BJ (cell line): ENCODE data around the gene PTPRG. TPM values are rescaled to one million over a fixed set of nuclear protein-coding genes. Genes with fewer than 3 reads are reported as not detected.

Experiments used
- CTCF ChIA-PET: fragments of 350-600 bp; formaldehyde crosslinking; extraction: SDS; loops from one replicate; lab custom pipeline; 2021; ENCODE audit warnings: antibody characterized with exemption, inconsistent platforms; lab: Yijun Ruan, JAX
- POLR2A ChIA-PET: fragments of 300-600 bp; sonication (Branson Sonifier 250); formaldehyde crosslinking; extraction: SDS; loops from one replicate; lab custom pipeline; 2021; ENCODE audit warnings: antibody characterized with exemption; lab: Charles Lee
- DNase-seq: peaks from one replicate; pipeline ENCODE4 v3.0.0-alpha.2; 2011; ENCODE audit warnings: low read depth
- H3K27me3 ChIP-seq: 2 replicates; pipeline ENCODE4 v1.6.0; 2011; ENCODE audit warnings: low read length; ENCODE audit not compliant: control insufficient read depth, insufficient read depth
- H3K36me3 ChIP-seq: 2 replicates; pipeline ENCODE4 v1.5.1; 2011; ENCODE audit warnings: low read length; ENCODE audit not compliant: control insufficient read depth, insufficient read depth
- H3K4me3 ChIP-seq: 2 replicates; pipeline ENCODE4 v1.5.1; 2011; ENCODE audit warnings: low read depth, mild to moderate bottlenecking, control low read depth, low read length
- CTCF ChIP-seq: IDR thresholded peaks from 2 replicates; pipeline ENCODE4 v1.5.1; 2011; ENCODE audit warnings: low read depth, mild to moderate bottlenecking, control low read depth, inconsistent platforms, low read length, moderate library complexity; ENCODE audit not compliant: insufficient read depth
- polyA plus RNA-seq: library from polyadenylated mRNA; depleted of rRNA; stranded (reverse); fragments of >200 nt; gene quantifications from 2 replicates; pipeline ENCODE4 v1.2.3, GENCODE V29; 2011

Gene PTPRG
- polyA plus RNA-seq, 1 experiment: 20.8 TPM

DNA sequence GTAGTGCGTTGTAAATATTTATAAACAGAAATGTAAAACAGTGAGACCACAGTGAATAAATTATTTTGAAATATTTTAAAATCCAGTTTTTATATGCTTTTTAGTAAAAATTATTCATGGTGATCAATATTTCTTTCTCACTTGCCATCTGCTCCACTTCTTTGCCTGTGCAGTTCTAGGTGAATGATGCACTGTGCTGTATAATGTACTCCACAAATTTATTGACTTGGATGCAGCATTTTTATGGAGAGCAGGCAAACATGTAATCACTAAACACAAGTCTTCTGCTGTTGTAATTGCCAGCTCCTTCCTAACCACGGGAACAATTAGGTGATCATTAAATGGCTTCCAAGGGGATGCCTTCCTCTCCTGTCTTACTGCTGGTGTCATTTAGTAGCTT lies 395.9 kb downstream of the PTPRG start:
- no peaks in the 10 kb centered on the region for H3K27me3 ChIP-seq
- ChIA-PET POLR2A (no interaction called here), CTCF (interaction anchor here (1.0 kb wide), 1 partner anchor 230 kb away, joined by 3 read pairs; no protein-coding TSS in a partner anchor)
- DNase-seq: no peak
- no peak for TF ChIP-seq CTCF
- no peak overlapping the region for H3K4me3 ChIP-seq
- H3K36me3 ChIP-seq: no peaks in the 10 kb centered on the region

DNA sequence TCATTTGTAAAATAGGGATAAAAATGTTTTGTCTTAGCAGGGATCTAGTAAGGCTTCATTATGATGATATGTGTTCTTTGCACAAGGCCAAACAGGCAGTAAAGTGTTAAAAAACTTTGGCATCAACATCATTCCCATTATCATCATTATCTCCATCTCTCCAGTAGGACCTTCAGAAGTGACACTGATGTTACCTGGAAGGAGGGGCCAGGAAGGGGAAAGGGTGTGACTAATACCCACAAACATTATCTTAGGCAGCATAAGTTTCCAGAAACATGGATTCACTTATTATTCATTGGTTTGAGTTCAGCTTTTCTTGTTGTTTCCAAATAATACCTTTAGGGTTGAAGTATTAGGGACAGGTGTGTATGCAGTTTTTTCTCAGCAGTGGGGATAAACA lies 399.6 kb downstream of the PTPRG start:
- H3K36me3 ChIP-seq: no peaks in the 10 kb centered on the region
- ChIA-PET POLR2A (no interaction called here), CTCF (no interaction called here)
- H3K4me3 ChIP-seq: no peak overlapping the region
- H3K27me3 ChIP-seq: no peaks in the 10 kb centered on the region
- TF ChIP-seq CTCF: no peak
- DNase-seq: no peak

DNA sequence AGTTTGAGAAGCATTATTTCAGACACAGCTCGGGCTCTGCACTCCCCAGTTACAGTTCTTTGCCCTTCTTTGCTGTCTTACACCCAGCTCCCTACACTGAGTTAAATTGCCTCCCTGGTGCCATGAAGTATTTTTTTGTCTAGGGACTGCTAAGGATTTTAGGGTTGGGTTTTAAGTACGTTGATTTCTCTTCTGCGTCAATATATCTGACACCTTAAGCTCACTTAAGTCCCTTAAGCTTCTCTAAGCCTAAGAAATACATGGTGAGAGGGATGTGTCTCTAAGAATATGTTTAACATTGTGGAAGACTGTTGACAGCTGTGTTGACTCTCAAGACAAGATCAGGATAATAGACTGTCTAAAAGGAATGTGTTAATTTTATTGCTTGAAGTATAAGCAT lies 400.5 kb downstream of the PTPRG start:
- CTCF ChIA-PET: no interaction called here
- no peaks in the 10 kb centered on the region for H3K36me3 ChIP-seq
- H3K27me3 ChIP-seq: no peaks in the 10 kb centered on the region
- no peak for DNase-seq
- no peak for TF ChIP-seq CTCF
- H3K4me3 ChIP-seq: no peak overlapping the region
- POLR2A ChIA-PET: no interaction called here

DNA sequence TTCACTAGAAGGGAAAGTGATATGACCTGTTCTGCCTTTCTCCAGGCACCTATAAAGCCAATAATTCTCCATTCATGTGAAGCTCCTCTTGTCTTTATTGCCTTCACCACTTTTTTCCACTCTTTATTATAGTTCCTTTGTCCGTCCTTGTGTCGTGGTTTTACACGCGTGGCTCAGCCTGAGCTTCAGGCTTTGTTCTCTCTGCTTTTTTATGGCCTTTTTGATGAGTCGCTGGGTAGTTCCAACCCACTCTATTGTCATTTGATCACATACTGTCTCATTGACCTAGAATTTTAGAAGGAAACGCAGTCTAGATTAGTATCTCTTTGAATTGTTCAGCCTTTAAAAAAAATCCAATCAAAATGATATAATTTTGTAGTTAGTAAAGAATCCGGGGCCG lies 403.2 kb downstream of the PTPRG start:
- POLR2A ChIA-PET: interaction anchor here (0.7 kb wide), 1 partner anchor 8 kb away, joined by 3 read pairs; no protein-coding TSS in a partner anchor
- H3K27me3 ChIP-seq: no peaks in the 10 kb centered on the region
- no peak for DNase-seq
- no peak for TF ChIP-seq CTCF
- no peak overlapping the region for H3K4me3 ChIP-seq
- no peaks in the 10 kb centered on the region for H3K36me3 ChIP-seq
- CTCF ChIA-PET: no interaction called here

DNA sequence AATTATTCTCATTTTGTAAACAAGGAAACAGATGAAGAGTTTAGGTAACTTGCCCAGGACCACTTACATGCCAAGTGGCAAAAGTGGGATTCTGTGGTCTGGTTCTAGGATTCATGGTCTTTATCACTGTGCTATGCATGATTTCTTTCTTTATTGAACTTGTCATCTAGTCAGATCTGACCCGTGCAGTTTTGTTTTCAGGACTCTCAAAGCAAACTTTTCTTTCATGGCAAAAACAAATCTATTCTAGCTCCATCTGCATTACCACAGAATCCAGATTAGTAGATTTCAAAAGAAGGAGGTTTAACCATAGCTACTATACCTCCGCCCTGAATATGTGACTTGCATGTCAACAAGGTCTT lies 404.4 kb downstream of the PTPRG start:
- POLR2A ChIA-PET: no interaction called here
- Histone ChIP-seq H3K4me3 (no peak overlapping the region), H3K27me3 (no peaks in the 10 kb centered on the region), H3K36me3 (no peaks in the 10 kb centered on the region)
- CTCF ChIA-PET: interaction anchor here (0.6 kb wide), 1 partner anchor 94 kb away, joined by 4 read pairs; no protein-coding TSS in a partner anchor
- TF ChIP-seq CTCF: no peak
- no peak for DNase-seq
